K562 (cell line): ENCODE measurements around the gene DBP. TPM values are rescaled to one million over a fixed set of nuclear protein-coding genes. Genes with fewer than 3 reads are reported as not detected.

Experiments
- CBX3 ChIP-seq, 2 experiments: IDR thresholded peaks; 1 replicate in 1 of 2; 2 replicates in 1 of 2; pipeline ENCODE4 v1.6.1; 2012; ENCODE audit warnings: inconsistent platforms in 2 of 2, low read length in 2 of 2, borderline replicate concordance in 1 of 2, control low read depth in 1 of 2
- CEBPZ ChIP-seq: fragments of 150-350 bp; IDR thresholded peaks from 2 replicates; pipeline ENCODE4 v1.6.1; 2014; ENCODE audit warnings: low read depth, mild to moderate bottlenecking, low read length, borderline replicate concordance
- CREB1 ChIP-seq, 2 experiments: sonication (generic) in 1 of 2; formaldehyde crosslinking in 1 of 2; IDR thresholded peaks; 2 replicates each; pipeline versions ENCODE4 v1.6.1 to v1.8.0; 2012 to 2022; ENCODE audit warnings: inconsistent platforms in 1 of 2, mild to moderate bottlenecking in 1 of 2, missing genetic modification reagents in 1 of 2, moderate library complexity in 1 of 2
- HBP1 ChIP-seq: fragments of 450-650 bp; formaldehyde crosslinking; IDR thresholded peaks from 2 replicates; pipeline ENCODE4 v1.4.0; 2022; ENCODE audit warnings: missing genetic modification characterization
- HMG20A ChIP-seq: fragments of 450-650 bp; formaldehyde crosslinking; conservative IDR thresholded peaks from 2 replicates; pipeline ENCODE4 v1.4.0; 2020; ENCODE audit warnings: mild to moderate bottlenecking, mixed read lengths
- MCM2 ChIP-seq: fragments of 450-650 bp; IDR thresholded peaks from 2 replicates; pipeline ENCODE4 v1.6.1; 2017; ENCODE audit warnings: low read depth, mild to moderate bottlenecking
- MEIS2 ChIP-seq: fragments of 450-650 bp; IDR thresholded peaks from 2 replicates; pipeline ENCODE4 v1.6.1; 2014; ENCODE audit warnings: mild to moderate bottlenecking; ENCODE audit not compliant: partially characterized antibody
- PHF20 ChIP-seq: fragments of 450-650 bp; IDR thresholded peaks from 2 replicates; pipeline ENCODE4 v1.6.1; 2018; ENCODE audit not compliant: partially characterized antibody
- RERE ChIP-seq: sonication (generic); formaldehyde crosslinking; IDR thresholded peaks from 2 replicates; pipeline ENCODE4 v1.8.0; 2023; ENCODE audit warnings: missing genetic modification reagents, mild to moderate bottlenecking, borderline replicate concordance
- YY1 ChIP-seq, 3 experiments: IDR thresholded peaks; 2 replicates each; pipeline ENCODE4 v1.6.1; 2011; ENCODE audit warnings: low read length in 2 of 3, mild to moderate bottlenecking in 2 of 3, moderate library complexity in 2 of 3, borderline replicate concordance in 1 of 3, control low read depth in 1 of 3, low read depth in 1 of 3; ENCODE audit not compliant: insufficient read depth in 3 of 3, insufficient replicate concordance in 2 of 3, control insufficient read depth in 1 of 3, insufficient read length in 1 of 3; ENCODE audit errors: extremely low read depth in 1 of 3
- ZKSCAN1 ChIP-seq: fragments of 150-350 bp; IDR thresholded peaks from 2 replicates; pipeline ENCODE4 v1.6.1; 2016; ENCODE audit warnings: low read depth, low read length
- ZNF449 ChIP-seq: fragments of 250-450 bp; sonication (Bioruptor Pico); IDR thresholded peaks from 2 replicates; pipeline ENCODE4 v1.8.0; 2022; ENCODE audit warnings: moderate library complexity, mild to moderate bottlenecking, inconsistent platforms
- ZNF780A ChIP-seq: fragments of 250-450 bp; sonication (Bioruptor Pico); IDR thresholded peaks from 2 replicates; pipeline ENCODE4 v1.5.0; 2021; ENCODE audit warnings: mild to moderate bottlenecking
- polyA plus RNA-seq, 8 experiments: library from polyadenylated mRNA; depleted of rRNA in 4 of 8; stranded (reverse) in 5 of 8; unstranded in 3 of 8; fragments of >200 nt; fragmentation: Nextera tagmentation in 2 of 8; fragmentation: Illumina TruSeq in 1 of 8; extraction: Ambion mirVana in 2 of 8; extraction: Trizol in 1 of 8; gene quantifications; 2 replicates each; pipeline versions ENCODE4 v1.2.1 to v1.2.3, GENCODE V29; 2011 to 2014; ENCODE audit warnings: inconsistent platforms in 1 of 8, missing spikeins in 1 of 8
- total RNA-seq, 7 experiments: library from RNA; depleted of rRNA in 6 of 7; stranded (reverse); fragments of >200 nt in 6 of 7; fragmentation: Illumina TruSeq in 2 of 7; extraction: Trizol in 2 of 7; gene quantifications; 2 replicates each; pipeline versions ENCODE4 v1.2.1 to v1.2.3, GENCODE V29; 2011 to 2021; ENCODE audit warnings: low replicate concordance in 1 of 7

DBP gene
- total and polyA plus RNA-seq, 9 of the 15 experiments (the other 6 are each of a cell fraction or from before 2014, with no cell fraction given) = 0.25 to 5.5 (median 1.8) TPM

- TF ChIP-seq MEIS2 = no peak
- TF ChIP-seq MCM2 = peak; percentile 92
- TF ChIP-seq ZKSCAN1 = no peak
- TF ChIP-seq YY1 (IDR thresholded peaks at IDR 0.05; ENCODE audit: borderline replicate concordance in 1 of 3, control insufficient read depth in 1 of 3, extremely low read depth in 1 of 3, insufficient read depth in 3 of 3, insufficient read length in 1 of 3, insufficient replicate concordance in 2 of 3, low read depth in 1 of 3, low read length in 2 of 3) = peak in 2 of 3 experiments; percentile 32 to 54
- no peak for TF ChIP-seq ZNF449 (CRISPR knock-in tag)
- TF ChIP-seq ZNF780A = no peak
- no peak for TF ChIP-seq HMG20A (CRISPR knock-in tag)
- no peak for TF ChIP-seq RERE (CRISPR knock-in tag)
- no peak; a peak in 1 of 3 replicates for TF ChIP-seq CBX3 (IDR thresholded peaks at IDR 0.05; ENCODE audit: borderline replicate concordance in 1 of 2, low read length in 2 of 2)
- TF ChIP-seq HBP1 (CRISPR knock-in tag) = no peak
- TF ChIP-seq CREB1 (IDR thresholded peaks at IDR 0.05) = 0 out of 2 replicates have a peak, but pooled peaks have one; percentile 25
- TF ChIP-seq CREB1 (CRISPR knock-in tag; IDR thresholded peaks at IDR 0.05) = no peak
- TF ChIP-seq PHF20 = no peak
- TF ChIP-seq CEBPZ = no peak
These were observed 2.5 kb downstream of the DBP start (continued) for GRCh38 chr19:48634424-48635262.
